Activated naive CD4-positive, alpha-beta T cell treated with anti-CD3 and anti-CD28 coated beads, Interleukin-2, amount 10 ng/mL, durations not matched to agents 7 days and 5 days (primary cell): ENCODE measurements around the gene HOXD1.

Experiments
- CTCF ChIA-PET: fragments of 350-600 bp; sonication (Branson Sonifier 250); formaldehyde crosslinking; loops from one replicate; lab custom pipeline; 2021; ENCODE audit warnings: antibody characterized with exemption; lab: Charles Lee
- DNase-seq: peaks from one replicate; pipeline ENCODE4 v3.0.0-alpha.2; 2020
- H3K27ac Mint-ChIP-seq: one replicate; pipeline ENCODE4 v1.8.0; 2021; ENCODE audit warnings: mild to moderate bottlenecking, moderate library complexity, mixed read lengths
- H3K27me3 Mint-ChIP-seq: one replicate; pipeline ENCODE4 v1.8.0; 2021; ENCODE audit warnings: mild to moderate bottlenecking, mixed read lengths
- H3K36me3 Mint-ChIP-seq: one replicate; pipeline ENCODE4 v1.8.0; 2021; ENCODE audit warnings: mixed read lengths
- H3K4me1 Mint-ChIP-seq: one replicate; pipeline ENCODE4 v1.8.0; 2021; ENCODE audit warnings: mixed read lengths
- H3K4me3 Mint-ChIP-seq: one replicate; pipeline ENCODE4 v1.8.0; 2021; ENCODE audit warnings: mild to moderate bottlenecking, moderate library complexity, mixed read lengths
- H3K9me3 Mint-ChIP-seq: one replicate; pipeline ENCODE4 v1.8.0; 2021; ENCODE audit warnings: mixed read lengths

HOXD1 gene

GRCh38 chr2:176187899-176188773, at the start of gene HOXD1:
HOXD1 (plus strand) TSS chr2:176188668; CDS start chr2:176188802, 134 bp downstream.
- peak within 1 kb of the TSS; percentile 77 for H3K4me3 Mint-ChIP-seq
- DNase-seq: no peak

GRCh38 chr2:176138923-176139660, 49.4 kb upstream of the HOXD1 start:
- Mint-ChIP-seq H3K4me1 (peaks cover 20% of the 10 kb centered on the region), H3K9me3 (no peaks in the 10 kb centered on the region), H3K4me3 (no peak overlapping the region), H3K27ac (peak overlapping the region; percentile 19), H3K27me3 (peaks cover 99% of the 10 kb centered on the region), H3K36me3 (peaks cover 1% of the 10 kb centered on the region)
- CTCF ChIA-PET: interaction anchor here (0.8 to 8.8 kb wide), 19 partner anchors 11 to 1009 kb away, joined by 3 to 140 read pairs (median 7); partner anchors contain the start of gene HOXD1
- DNase-seq: no peak

More at GRCh38 chr2:176187899-176188773, at the start of gene HOXD1:
- Mint-ChIP-seq H3K9me3 (no peaks in the 10 kb centered on the region), H3K4me1 (peaks cover 23% of the 10 kb centered on the region), H3K27ac (no peak within 1 kb of the TSS), H3K27me3 (peaks cover 94% of the 10 kb centered on the region), H3K36me3 (peaks cover 4% of the 10 kb centered on the region)
- CTCF ChIA-PET: interaction anchor here (0.9 to 1.6 kb wide), 3 partner anchors 11 to 61 kb away, joined by 3 to 7 read pairs (median 4); no protein-coding TSS in a partner anchor

GRCh38 chr2:176139661-176140512, 48.6 kb upstream of the HOXD1 start:
- H3K4me1 Mint-ChIP-seq: peaks cover 20% of the 10 kb centered on the region

GRCh38 chr2:176140513-176141317, 47.8 kb upstream of the HOXD1 start:
- Mint-ChIP-seq H3K4me3 (peak overlapping the region; percentile 14), H3K27me3 (peaks cover 99% of the 10 kb centered on the region), H3K9me3 (no peaks in the 10 kb centered on the region), H3K36me3 (peaks cover 1% of the 10 kb centered on the region), H3K27ac (no peak overlapping the region), H3K4me1 (peaks cover 16% of the 10 kb centered on the region)
- CTCF ChIA-PET: interaction anchor here (0.6 to 8.8 kb wide), 37 partner anchors 10 to 1023 kb away, joined by 3 to 140 read pairs (median 4); partner anchors contain the start of genes HOXD1 and HOXD9
- peak; percentile 78 for DNase-seq

More at GRCh38 chr2:176139661-176140512, 48.6 kb upstream of the HOXD1 start:
- H3K27me3 Mint-ChIP-seq: peaks cover 99% of the 10 kb centered on the region
- no peak for DNase-seq
- H3K27ac Mint-ChIP-seq: no peak overlapping the region
- no peak overlapping the region for H3K4me3 Mint-ChIP-seq
- H3K36me3 Mint-ChIP-seq: peaks cover 1% of the 10 kb centered on the region
- CTCF ChIA-PET: interaction anchor here (0.6 to 8.8 kb wide), 32 partner anchors 9 to 1011 kb away, joined by 3 to 140 read pairs (median 4); partner anchors contain the start of gene HOXD1
- H3K9me3 Mint-ChIP-seq: no peaks in the 10 kb centered on the region

- H3K4me3 Mint-ChIP-seq: no peak overlapping the region
- peaks cover 12% of the 10 kb centered on the region for H3K4me1 Mint-ChIP-seq
- DNase-seq: no peak
- peaks cover 99% of the 10 kb centered on the region for H3K27me3 Mint-ChIP-seq
- H3K27ac Mint-ChIP-seq: no peak overlapping the region
- CTCF ChIA-PET: interaction anchor here (0.8 to 8.8 kb wide), 4 partner anchors 34 to 510 kb away, joined by 3 to 140 read pairs (median 20); no protein-coding TSS in a partner anchor
- H3K36me3 Mint-ChIP-seq: peaks cover 1% of the 10 kb centered on the region
- no peaks in the 10 kb centered on the region for H3K9me3 Mint-ChIP-seq
Observed at GRCh38 chr2:176142281-176142680, 46.2 kb upstream of the HOXD1 start.

- Mint-ChIP-seq H3K27ac (no peak overlapping the region), H3K36me3 (no peaks in the 10 kb centered on the region), H3K27me3 (peaks cover 99% of the 10 kb centered on the region), H3K4me3 (no peak overlapping the region), H3K9me3 (no peaks in the 10 kb centered on the region), H3K4me1 (no peaks in the 10 kb centered on the region)
- CTCF ChIA-PET: interaction anchor here (1.9 to 8.8 kb wide), 2 partner anchors 18 to 308 kb away, joined by 6 to 140 read pairs; no protein-coding TSS in a partner anchor
- DNase-seq: no peak
Observed at GRCh38 chr2:176145085-176145969, 43.1 kb upstream of the HOXD1 start.

- CTCF ChIA-PET: interaction anchor here (8.8 kb wide), 1 partner anchor 307 kb away, joined by 140 read pairs; no protein-coding TSS in a partner anchor
- Mint-ChIP-seq H3K27ac (no peak overlapping the region), H3K9me3 (no peaks in the 10 kb centered on the region), H3K4me1 (no peaks in the 10 kb centered on the region), H3K36me3 (no peaks in the 10 kb centered on the region), H3K4me3 (no peak overlapping the region), H3K27me3 (peaks cover 99% of the 10 kb centered on the region)
- DNase-seq: no peak
Observed at GRCh38 chr2:176146101-176146500, 42.4 kb upstream of the HOXD1 start.

- no peaks in the 10 kb centered on the region for H3K36me3 Mint-ChIP-seq
- CTCF ChIA-PET: interaction anchor here (8.8 kb wide), 1 partner anchor 307 kb away, joined by 140 read pairs; no protein-coding TSS in a partner anchor
- no peaks in the 10 kb centered on the region for H3K9me3 Mint-ChIP-seq
- H3K4me1 Mint-ChIP-seq: no peaks in the 10 kb centered on the region
- peaks cover 99% of the 10 kb centered on the region for H3K27me3 Mint-ChIP-seq
- no peak overlapping the region for H3K27ac Mint-ChIP-seq
- no peak overlapping the region for H3K4me3 Mint-ChIP-seq
- no peak for DNase-seq
Observed at GRCh38 chr2:176146645-176147044, 41.8 kb upstream of the HOXD1 start.

- Mint-ChIP-seq H3K36me3 (no peaks in the 10 kb centered on the region), H3K27ac (no peak overlapping the region), H3K27me3 (peaks cover 100% of the 10 kb centered on the region), H3K4me1 (no peaks in the 10 kb centered on the region), H3K9me3 (no peaks in the 10 kb centered on the region), H3K4me3 (no peak overlapping the region)
- no peak for DNase-seq
- CTCF ChIA-PET: no interaction called here
Observed at GRCh38 chr2:176147210-176147799, 41.2 kb upstream of the HOXD1 start.

GRCh38 chr2:176147800-176148496, 40.5 kb upstream of the HOXD1 start:
- CTCF ChIA-PET: no interaction called here
- no peaks in the 10 kb centered on the region for H3K4me1 Mint-ChIP-seq
- H3K36me3 Mint-ChIP-seq: no peaks in the 10 kb centered on the region
- no peak overlapping the region for H3K27ac Mint-ChIP-seq
- H3K9me3 Mint-ChIP-seq: no peaks in the 10 kb centered on the region
- peaks cover 100% of the 10 kb centered on the region for H3K27me3 Mint-ChIP-seq
- H3K4me3 Mint-ChIP-seq: no peak overlapping the region
- DNase-seq: no peak

GRCh38 chr2:176148751-176149421, 39.6 kb upstream of the HOXD1 start:
- no peak overlapping the region for H3K27ac Mint-ChIP-seq
- DNase-seq: no peak
- H3K4me3 Mint-ChIP-seq: no peak overlapping the region
- no peaks in the 10 kb centered on the region for H3K4me1 Mint-ChIP-seq
- peaks cover 100% of the 10 kb centered on the region for H3K27me3 Mint-ChIP-seq
- H3K36me3 Mint-ChIP-seq: no peaks in the 10 kb centered on the region
- H3K9me3 Mint-ChIP-seq: no peaks in the 10 kb centered on the region
- CTCF ChIA-PET: no interaction called here
